ENCODE measurements around the gene SCTR.
"Not testable (repeated sequence)": the region's sequence is repeated elsewhere in the genome, so short reads cannot be mapped to it uniquely, and the experiment has no call there.

Gene SCTR

GRCh38 chr2:119426396-119426675, 97.9 kb downstream of the SCTR start:
- no peak for DNase-seq

DNA sequence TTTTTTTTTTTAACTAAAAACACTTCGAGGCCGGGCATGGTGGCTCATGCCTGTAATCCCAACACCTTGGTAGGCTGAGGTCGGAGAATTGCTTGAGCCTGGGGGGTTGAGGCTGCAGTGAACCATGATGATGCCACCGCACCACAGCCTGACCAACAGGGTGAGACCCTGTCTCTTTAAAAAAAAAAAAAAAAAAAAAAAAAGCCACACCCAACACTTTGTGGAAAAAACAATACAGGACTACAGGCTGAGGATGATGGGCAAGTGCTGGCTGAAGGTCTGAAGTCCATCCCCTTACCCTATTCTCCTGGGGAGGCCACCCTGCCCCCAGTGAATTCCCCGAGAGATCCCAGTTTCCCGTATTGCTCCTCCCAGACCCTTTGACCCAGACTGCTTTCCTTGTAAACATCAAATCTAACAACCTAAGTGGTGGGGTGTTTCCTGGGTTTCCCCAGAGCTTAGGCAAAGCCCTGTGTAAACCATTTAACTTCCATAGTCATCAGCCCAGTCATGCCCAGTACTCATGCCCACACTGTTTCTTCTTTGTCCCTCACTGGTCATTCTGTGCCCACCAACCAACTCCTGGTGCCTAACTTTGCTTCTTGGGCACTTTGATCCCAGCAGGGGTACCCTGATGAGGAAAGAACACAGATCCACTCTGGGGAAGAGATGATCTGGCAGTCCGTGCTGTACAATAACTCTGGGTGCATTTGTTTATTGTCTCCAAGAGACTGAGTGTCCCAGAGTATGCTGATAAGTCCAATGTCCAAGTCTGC, 98.5 kb downstream of the SCTR start:
- DNase-seq = no peak

DNA sequence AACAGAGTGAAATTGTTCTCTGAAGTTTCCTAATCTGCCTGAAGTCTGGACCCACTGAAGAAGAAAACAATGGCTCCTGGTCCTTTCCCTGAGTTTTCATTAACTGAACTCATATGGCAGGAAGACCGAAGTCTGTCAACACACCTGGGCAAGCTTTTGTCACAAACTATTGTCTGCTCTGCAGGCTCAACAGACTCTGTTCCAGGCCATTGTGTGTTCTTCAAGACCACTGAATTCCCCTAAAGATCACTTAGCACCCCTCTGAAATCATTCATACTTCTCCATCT, 99.2 kb downstream of the SCTR start:
- no peak for DNase-seq

DNA sequence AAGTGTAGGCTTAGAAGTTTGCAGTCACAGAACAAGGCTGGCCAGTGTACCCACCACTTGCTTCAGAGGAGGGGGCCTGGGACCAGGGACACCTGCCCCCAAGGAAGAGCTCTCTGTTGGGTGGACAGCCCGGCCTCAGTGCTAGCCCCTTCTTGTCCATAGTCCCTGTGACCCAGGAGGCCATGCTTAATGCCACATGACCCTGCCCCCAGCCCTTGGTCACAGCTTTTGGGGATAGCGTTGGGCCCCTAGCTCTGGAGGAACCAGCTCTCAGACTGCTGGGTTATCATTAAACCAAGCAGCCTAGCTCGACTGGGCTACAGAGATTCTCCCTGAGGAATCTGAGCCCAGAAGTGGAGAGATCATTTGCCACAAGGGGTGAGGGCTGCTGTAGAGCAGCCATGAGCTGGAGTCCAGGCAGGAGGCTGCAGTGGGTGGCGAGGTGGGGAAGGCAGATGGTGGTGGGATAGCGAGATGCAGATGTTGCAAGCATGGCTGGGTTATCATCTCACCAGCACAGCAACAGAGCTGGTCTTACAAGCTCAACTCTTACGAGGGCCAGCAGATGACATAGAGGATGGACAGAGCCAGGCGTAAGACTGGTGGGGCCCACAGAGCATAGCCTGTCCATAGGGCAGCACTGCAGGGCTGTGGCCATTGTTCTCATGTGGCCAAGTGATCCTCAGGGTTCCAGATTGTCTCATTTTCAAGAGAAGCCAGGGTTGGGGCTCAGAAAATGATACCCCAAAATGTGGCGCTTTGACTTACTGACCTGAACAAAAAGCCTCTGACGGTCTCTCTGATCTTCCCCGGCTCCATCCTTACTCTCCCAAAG, 99.8 kb downstream of the SCTR start:
- no peak for DNase-seq

GRCh38 chr2:119423811-119424210, 100.5 kb downstream of the SCTR start:
- no peak for DNase-seq

DNA sequence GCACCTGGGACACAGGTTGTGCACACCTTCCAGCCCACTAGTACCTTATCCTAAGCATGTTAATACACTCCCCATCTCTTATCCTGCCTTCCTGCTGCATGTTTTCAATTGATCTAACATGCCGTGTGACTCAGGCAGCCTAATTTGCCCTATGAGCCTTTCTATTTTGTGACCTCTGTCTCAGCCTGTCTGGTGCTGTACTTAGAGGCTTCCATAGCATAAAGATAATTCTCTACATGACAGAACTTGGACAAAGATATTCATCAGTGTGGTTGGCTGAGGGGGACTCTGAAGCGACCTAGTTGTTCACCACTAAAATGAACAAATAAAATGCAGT, 101.2 kb downstream of the SCTR start:
- no peak for DNase-seq

- no peak for DNase-seq
Observed at GRCh38 chr2:119422360-119423107, 101.7 kb downstream of the SCTR start.

GRCh38 chr2:119421741-119422140, 102.5 kb downstream of the SCTR start:
- DNase-seq = no peak

- no peak for DNase-seq
Observed at GRCh38 chr2:119421304-119421703, 103.0 kb downstream of the SCTR start.

GRCh38 chr2:119419803-119420508, 104.3 kb downstream of the SCTR start:
- DNase-seq = no peak

GRCh38 chr2:119419065-119419464, 105.2 kb downstream of the SCTR start:
- no peak for DNase-seq

DNA sequence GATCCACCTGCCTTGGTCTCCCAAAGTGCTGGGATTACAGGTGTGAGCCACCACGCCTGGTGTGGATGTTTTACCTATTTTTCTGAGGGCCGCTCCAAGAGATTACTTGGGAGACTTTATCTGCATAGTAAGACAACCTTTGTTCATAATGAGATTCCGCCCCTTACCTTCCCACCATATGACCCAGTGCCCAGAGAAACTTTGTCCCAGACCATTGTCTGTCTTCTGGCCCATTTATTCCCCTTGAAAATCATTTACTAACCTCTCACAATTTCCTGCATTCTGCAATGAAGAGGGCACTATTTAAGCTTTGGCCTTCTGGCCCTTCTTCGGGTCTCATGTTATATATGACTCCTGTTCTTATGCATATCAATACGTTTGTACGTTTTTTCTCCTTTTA, 106.4 kb downstream of the SCTR start:
- DNase-seq = no peak

- no peak for DNase-seq
Observed at GRCh38 chr2:119416299-119416923, 107.9 kb downstream of the SCTR start.

DNA sequence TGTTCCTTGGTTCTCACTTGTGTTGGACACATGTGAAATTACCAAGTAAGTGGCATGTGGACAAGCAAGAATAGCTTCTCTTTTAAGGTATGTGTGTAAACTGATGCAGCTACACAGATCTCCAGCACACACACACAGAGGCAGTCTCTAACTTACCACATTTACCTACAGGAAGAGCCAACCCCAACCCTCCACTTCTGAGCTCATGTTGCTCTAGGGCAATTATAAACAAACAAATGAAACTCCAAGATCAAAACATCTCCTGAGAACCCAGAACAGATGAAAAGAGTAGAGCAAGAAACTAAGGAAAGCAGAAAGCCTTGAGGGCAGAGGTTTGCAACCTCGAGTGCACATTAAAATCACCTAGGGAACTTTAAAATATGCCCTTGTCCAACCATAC, 108.7 kb downstream of the SCTR start:
- DNase-seq = no peak

DNA sequence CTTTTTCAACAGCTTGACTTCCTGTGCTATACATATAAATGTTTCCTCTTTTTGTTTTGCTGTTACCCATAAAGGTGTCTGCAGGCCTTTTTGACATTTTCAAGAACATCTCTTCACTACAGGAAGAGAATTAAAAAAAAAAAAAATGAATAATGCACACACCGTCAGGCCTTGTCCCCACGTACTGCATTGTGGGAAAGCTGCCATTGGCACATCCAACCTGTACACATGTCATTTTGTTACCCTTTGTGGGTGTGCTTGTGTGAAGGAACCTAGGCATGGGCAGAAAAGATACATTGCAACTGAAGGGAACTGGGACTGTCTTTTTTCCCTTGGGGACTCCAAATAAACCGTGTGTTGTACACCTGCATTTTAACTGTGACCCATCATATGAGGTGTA, 109.4 kb downstream of the SCTR start:
- no peak for DNase-seq

- DNase-seq = no peak
Observed at GRCh38 chr2:119409506-119409905, 114.8 kb downstream of the SCTR start.

- no peak for DNase-seq
Observed at GRCh38 chr2:119408221-119408619, 116.1 kb downstream of the SCTR start.

- DNase-seq = peak; percentile 79
Observed at GRCh38 chr2:119407430-119408220, 116.7 kb downstream of the SCTR start.

DNA sequence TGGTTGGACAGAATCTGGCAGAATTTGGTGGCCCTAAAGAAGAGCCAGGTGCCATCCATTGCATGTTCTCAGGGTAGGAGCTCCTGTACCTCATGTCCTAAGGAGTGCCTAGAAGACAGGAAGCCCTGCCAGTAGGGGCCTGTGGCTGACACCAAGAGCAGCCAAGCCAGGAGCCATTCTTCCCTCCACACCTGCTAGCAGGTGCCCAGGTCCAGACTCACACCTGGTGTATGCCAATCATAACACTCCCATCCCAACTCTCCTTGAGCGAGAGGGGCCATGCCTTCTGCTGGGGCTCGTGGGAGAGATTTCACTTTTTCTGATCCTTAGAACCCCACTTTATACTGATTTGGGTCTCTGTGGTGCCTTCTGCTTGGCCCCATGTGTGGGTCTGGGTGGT, 119.1 kb downstream of the SCTR start:
- no peak for DNase-seq

- not testable (repeated sequence) for DNase-seq
Observed at GRCh38 chr2:119403618-119404017, 120.7 kb downstream of the SCTR start.

DNA sequence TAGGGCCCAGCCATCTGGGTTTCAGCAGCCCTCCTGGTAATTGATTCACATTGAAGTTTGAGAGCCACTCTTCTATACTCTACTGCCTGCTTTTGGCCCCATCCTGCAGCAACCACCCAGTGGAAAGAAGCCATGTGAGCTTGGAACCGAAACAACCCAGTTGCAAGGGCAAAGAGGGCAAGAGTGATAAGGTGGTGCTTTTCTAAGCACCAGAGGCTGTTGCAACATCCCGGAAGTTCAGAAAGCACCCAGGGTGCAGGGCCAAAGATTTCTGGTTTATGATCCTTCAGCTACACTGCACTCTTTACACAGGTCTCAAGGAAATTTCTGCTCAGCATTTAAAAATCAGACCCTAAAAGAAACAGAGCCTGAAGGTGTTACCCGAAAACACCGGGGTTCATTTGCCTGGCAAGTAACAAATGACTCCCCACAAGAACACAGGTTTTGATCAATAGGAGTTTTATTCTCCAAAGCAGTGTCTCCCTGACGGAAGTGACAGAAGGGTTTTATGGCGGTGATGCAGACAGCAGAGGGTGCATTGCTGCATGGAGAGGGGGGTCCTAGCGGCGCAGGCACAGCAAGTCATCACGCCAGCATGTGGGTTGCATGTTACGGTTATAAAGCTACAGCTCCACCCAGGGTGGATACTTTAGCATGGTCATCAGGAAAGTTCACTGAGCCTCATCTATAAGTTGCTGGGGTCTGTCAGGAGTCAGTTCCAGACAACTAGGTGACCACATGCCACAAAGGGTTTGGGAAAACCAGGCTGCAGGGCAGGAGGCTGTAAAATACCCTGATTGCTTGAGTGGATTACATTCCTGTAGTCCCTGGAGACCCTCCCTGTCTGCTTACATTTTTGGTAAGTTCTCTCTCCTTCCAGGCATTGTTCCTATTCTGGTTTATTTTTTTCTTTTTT, 121.4 kb downstream of the SCTR start:
- no peak for DNase-seq
